Endometrial microvascular endothelial cells (primary cell): Measurements from ENCODE around the gene KLHL21. TPM values are rescaled to one million over a fixed set of nuclear protein-coding genes. Genes with fewer than 3 reads are reported as not detected.
"Not testable (repeated sequence)": the region's sequence is repeated elsewhere in the genome, so short reads cannot be mapped to it uniquely, and the experiment has no call there.

Source experiments
- in situ Hi-C: cut with HindIII; loops from 2 replicates; pipeline ENCODE4 v1.10.0; 2017; ENCODE audit warnings: low sequenced_read_pairs, low pct_unique_long_range_greater_than_20kb; ENCODE audit errors: inconsistent ontology term
- total RNA-seq: library from RNA; depleted of rRNA; stranded (reverse); fragments of >200 nt; gene quantifications from one replicate; pipeline ENCODE4 v1.2.3, GENCODE V29; 2015; ENCODE audit errors: inconsistent ontology term

The KLHL21 gene
- total RNA-seq, 1 donor from 2014 or later: 47.0 TPM

GRCh38 chr1:6572653-6573383, 29.9 kb downstream of the KLHL21 start:
- in situ Hi-C loops: no loop called here

DNA sequence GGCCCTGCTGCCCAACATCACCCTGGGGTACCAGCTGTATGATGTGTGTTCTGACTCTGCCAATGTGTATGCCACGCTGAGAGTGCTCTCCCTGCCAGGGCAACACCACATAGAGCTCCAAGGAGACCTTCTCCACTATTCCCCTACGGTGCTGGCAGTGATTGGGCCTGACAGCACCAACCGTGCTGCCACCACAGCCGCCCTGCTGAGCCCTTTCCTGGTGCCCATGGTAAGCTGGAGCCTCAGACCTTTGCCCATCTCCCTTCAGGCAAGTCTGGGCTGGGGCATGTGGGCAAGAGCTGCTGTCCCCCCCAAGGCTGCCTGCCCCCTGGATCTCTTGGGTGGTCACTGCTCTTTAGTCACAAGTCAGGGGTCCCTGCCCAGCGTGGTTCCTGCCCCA, 31.7 kb downstream of the KLHL21 start:
- in situ Hi-C loops: no loop called here

DNA sequence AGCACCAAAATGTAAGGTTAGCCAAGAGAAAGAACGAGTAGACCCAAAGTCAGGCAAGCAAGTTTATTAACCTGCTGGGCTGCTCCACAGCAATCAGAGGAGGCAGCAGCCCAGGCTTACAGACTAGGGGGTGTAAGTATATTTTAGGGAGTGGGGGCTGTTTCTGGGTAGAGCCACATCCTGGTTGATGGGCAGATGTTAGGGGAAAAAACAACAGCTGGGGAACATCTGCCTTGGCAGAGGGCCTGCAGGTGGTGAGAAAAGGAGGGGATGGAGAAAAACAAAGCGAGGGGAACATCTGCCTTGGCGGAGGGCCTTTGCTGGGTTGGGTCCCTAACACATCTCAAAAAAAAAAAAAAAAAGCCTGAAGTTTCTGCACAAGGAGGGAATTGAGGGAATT, 32.6 kb downstream of the KLHL21 start:
- in situ Hi-C loops: no loop called here

DNA sequence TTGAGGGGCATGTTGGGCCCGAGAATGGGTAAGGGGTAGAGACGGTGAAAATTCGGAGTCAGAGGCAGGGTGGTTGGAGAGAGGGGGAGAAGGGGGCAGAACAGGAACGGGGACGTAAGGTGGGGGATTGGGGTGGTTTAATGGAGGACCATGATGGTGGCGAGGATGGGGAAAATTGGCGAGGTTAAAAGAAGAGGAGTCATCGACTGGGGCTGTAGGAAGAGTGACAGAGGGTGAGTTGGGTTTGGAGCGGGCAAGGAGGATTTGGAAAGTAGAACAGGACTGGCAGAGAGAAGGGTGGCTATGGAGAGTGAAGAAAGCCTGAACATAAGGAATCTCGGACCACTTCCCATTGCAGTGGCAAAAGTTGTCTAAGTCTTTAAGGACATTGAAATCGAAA, 33.6 kb downstream of the KLHL21 start:
- in situ Hi-C loops: no loop called here

- in situ Hi-C loops: no loop called here
Measured at GRCh38 chr1:6560267-6560666, 42.4 kb downstream of the KLHL21 start.

- in situ Hi-C loops: not testable (repeated sequence)
Measured at GRCh38 chr1:6559161-6559560, 43.5 kb downstream of the KLHL21 start.

- in situ Hi-C loops: no loop called here
Measured at GRCh38 chr1:6557597-6557996, 45.1 kb downstream of the KLHL21 start.

DNA sequence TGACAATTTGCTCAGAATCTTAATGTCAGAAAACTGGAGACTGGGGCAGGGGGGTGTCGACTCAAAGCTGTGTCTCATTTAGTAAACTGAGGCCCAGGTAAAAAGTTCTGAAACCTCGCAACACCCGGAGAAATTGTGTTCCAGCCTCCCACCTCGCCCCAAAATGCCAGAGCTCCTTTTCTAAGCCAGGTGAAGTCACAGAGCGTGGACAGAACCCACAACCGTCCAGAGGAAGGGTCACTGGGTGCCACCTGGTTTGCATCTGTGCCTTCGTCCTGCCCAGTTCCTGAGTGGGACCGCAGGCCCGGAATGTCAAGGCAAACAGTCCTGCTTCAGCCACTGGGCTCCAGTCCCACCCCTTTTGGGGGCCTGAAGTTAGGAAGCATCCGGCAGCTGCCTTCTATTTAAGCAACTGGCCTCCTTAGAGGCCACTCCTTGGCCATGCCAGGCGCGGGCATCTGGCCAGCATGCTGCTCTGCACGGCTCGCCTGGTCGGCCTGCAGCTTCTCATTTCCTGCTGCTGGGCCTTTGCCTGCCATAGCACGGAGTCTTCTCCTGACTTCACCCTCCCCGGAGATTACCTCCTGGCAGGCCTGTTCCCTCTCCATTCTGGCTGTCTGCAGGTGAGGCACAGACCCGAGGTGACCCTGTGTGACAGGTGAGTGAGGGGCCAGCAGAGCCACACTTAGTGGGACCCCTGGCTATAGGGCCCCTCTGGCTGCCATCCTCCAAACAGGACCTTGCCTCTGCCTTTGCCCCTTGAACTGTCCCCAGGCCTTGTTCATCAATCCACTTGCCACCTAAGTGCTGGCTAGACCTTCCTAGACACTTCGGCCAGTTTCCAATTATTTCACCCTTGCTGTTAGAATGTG, 47.5 kb downstream of the KLHL21 start, which contains the start of gene TAS1R1:
Gene TAS1R1, plus strand, starts transcription at position 401 of the 872 bp plus-strand sequence. Its CDS starts 67 bp downstream, at position 468.
- in situ Hi-C loops: no loop called here

DNA sequence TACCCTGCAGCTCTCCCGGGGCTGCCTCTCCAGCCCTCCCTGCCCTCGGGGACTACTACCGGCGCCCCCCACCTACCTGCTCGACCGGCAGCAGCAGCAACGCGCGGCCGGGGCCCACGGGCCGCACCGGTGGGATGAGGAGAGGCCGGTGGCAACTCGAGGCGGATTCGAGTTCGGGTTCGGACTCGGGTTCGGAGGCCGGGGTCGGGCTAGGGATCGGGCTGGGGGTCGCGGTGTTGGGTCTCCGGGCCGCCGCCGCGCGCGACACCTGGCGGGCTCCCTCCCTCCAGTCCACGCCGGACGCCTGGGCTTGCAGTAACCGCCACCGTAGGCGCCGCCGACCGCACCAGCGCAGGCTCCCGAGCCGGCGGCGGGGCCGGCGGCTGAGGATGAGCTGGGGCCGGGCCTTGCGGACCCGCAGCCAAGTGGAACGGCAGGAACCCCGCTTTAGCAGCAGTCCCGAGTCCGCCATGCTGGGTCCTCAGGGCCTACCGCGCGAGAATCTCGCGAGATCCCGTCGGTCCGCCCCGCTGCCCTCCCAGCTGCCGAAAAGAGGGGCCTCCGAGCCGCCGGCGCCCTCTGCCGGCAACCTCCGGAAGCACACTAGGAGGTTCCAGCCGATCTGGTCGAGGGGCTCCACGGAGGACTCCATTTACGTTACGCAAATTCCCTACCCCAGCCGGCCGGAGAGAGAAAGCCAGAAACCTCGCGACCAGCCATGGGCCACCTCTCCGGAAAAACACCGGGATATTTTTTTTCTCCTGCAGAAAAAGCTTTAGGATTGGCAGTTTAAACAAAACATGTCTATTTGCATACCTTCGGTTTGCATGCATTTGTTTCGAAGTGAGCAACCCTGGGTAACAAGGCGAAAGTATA, 48.4 kb downstream of the KLHL21 start, which contains the start of gene NOL9:
Gene NOL9, minus strand, starts transcription at position 483 of the 876 bp plus-strand sequence. Its CDS starts 11 bp downstream, at position 472.
- in situ Hi-C loops: no loop called here

DNA sequence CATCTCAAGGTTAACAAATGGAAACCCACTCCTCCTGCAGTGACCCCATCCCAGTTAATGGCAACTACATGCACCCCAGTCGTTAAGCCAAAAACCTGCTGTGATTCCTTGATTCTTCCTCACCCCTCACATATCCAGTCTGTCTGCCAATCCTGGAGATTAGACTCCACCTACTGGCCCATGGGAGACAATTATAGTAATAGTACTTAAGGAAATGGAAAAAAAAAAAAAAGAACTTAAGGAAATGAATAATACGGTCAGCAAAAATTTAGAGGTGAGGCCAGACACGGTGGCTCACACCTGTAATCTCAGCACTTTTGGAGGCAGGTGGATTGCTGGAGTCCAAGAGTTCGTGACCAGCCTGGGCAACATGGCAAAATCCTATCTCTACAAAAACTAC, 55.4 kb downstream of the KLHL21 start:
- in situ Hi-C loops: no loop called here

DNA sequence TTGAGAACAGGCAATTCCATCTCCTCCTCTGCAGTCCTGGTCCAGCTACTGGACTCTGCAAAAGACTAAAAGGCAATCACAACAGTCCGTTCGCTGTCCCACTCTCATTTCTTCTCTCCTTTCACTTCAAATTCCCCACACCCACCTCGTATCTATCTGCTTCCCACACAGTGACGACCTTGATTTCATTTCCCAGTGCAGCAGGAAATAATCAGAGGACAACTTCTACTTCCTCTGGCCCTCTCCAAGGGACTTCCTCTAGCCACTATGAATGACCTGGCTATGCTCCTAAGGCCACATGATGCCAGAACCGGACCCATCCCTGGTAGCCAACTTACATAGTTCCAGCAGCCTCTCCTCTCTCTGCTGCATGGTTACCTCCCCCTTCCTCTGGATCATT, 56.3 kb downstream of the KLHL21 start:
- in situ Hi-C loops: no loop called here

GRCh38 chr1:6545276-6546112, 57.2 kb downstream of the KLHL21 start:
- in situ Hi-C loops: no loop called here

DNA sequence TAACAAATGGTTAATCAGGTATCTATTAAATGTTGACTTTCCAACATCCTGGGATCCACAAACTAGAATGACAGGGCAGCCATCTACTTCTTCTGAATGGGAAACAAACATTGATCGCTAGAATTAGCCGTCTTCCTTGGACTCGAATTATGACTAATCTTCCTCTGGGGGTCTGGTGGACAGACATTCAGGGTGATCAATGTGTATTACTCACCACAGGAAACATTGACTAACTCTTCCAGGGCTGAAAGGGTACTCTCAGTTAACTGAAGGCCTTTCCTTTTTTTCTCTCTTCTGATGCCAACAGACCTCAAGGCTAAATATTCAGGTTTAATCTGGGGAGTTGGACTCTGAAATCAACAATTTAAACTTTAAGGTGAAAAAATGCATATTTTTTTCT, 57.8 kb downstream of the KLHL21 start:
- in situ Hi-C loops: no loop called here

Other genes with a start within 250 kb of the KLHL21 start
- 101 TPM for gene ACOT7, start 209.1 kb downstream of the KLHL21 start, total RNA-seq
- 31.5 TPM for gene HES2, start 182.9 kb downstream of the KLHL21 start, total RNA-seq
- gene ESPN, start 178.1 kb downstream of the KLHL21 start, total RNA-seq: 0.46 TPM
- gene TNFRSF25, start 136.7 kb downstream of the KLHL21 start, total RNA-seq: 5.9 TPM
- gene PLEKHG5, start 111.2 kb downstream of the KLHL21 start, total RNA-seq: 27.6 TPM
- 44.9 TPM for gene NOL9, start 48.4 kb downstream of the KLHL21 start, total RNA-seq
- not detected for gene TAS1R1, start 47.6 kb downstream of the KLHL21 start, total RNA-seq
- gene ZBTB48, start 22.9 kb downstream of the KLHL21 start, total RNA-seq: 9.1 TPM
- gene PHF13, start 10.9 kb upstream of the KLHL21 start, total RNA-seq: 6.9 TPM
- gene THAP3, start 22.0 kb upstream of the KLHL21 start, total RNA-seq: 30.4 TPM
- 38.1 TPM for gene DNAJC11, start 98.9 kb upstream of the KLHL21 start, total RNA-seq
- 89.0 TPM for gene CAMTA1, start 182.6 kb upstream of the KLHL21 start, total RNA-seq